Parathyroid adenoma (tissue), 2 donors: ENCODE results near the gene RCAN1.
A peak's percentile ranks its signal among the peaks of the same experiment; 100 is the strongest.

Experiments used
- H2AFZ ChIP-seq: fragments of 300-600 bp; sonication (generic); one replicate; pipeline ENCODE4 v1.7.0; 2017; ENCODE audit warnings: antibody characterized with exemption, mild to moderate bottlenecking
- H3K27ac ChIP-seq: fragments of 300-600 bp; sonication (generic); one replicate; pipeline ENCODE4 v1.7.0; 2017
- H3K27me3 ChIP-seq: fragments of 300-600 bp; sonication (generic); one replicate; pipeline ENCODE4 v1.7.0; 2017; ENCODE audit warnings: low read length; ENCODE audit not compliant: control insufficient read depth, insufficient read depth
- H3K36me3 ChIP-seq: fragments of 300-600 bp; sonication (generic); one replicate; pipeline ENCODE4 v1.7.0; 2017; ENCODE audit warnings: low read length; ENCODE audit not compliant: control insufficient read depth, insufficient read depth
- H3K4me1 ChIP-seq: fragments of 300-600 bp; sonication (generic); one replicate; pipeline ENCODE4 v1.7.0; 2017; ENCODE audit warnings: control low read depth
- H3K4me2 ChIP-seq: fragments of 300-600 bp; sonication (generic); one replicate; pipeline ENCODE4 v1.7.0; 2017; ENCODE audit warnings: low read length
- H3K4me3 ChIP-seq: fragments of 300-600 bp; sonication (generic); one replicate; pipeline ENCODE4 v1.7.0; 2017; ENCODE audit warnings: low read depth, low read length
- H3K79me2 ChIP-seq: fragments of 300-600 bp; sonication (generic); one replicate; pipeline ENCODE4 v1.7.0; 2017; ENCODE audit warnings: control low read depth
- H3K9ac ChIP-seq: fragments of 300-600 bp; sonication (generic); one replicate; pipeline ENCODE4 v1.7.0; 2017; ENCODE audit warnings: mild to moderate bottlenecking
- H3K9me3 ChIP-seq: fragments of 300-600 bp; sonication (generic); one replicate; pipeline ENCODE4 v1.7.0; 2017; ENCODE audit warnings: low read length; ENCODE audit not compliant: control insufficient read depth
- TF ChIP-seq, protein P1 (sequence below): fragments of 300-600 bp; sonication (generic); IDR thresholded peaks from one replicate; pipeline ENCODE4 v1.7.0; 2017; ENCODE audit warnings: antibody characterized with exemption, mild to moderate bottlenecking
- donor health status: primary hyperparathyroidism.

The RCAN1 gene

DNA sequence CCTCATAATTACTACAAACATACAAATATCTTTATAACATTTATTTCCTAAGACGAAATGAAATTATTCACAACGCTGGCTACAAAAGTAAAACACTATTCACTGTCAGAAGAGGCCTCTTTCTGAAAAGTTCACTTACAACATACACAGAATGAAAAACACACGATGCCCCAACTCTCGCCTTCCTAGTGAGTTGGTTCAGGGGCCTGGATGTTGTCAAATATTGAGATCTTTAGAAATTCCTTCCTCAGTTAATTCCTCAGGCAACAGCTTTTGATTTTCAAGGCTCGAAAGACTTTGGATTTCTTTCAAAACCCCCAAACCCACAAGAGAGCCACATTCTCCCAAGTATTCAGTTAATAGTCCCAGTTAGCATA, 88.7 kb downstream of the RCAN1 start:
- Histone ChIP-seq H2AFZ (no peak overlapping the region), H3K27me3 (no peaks in the 10 kb centered on the region), H3K4me2 (peak overlapping the region; percentile 92), H3K4me1 (peaks cover 33% of the 10 kb centered on the region), H3K27ac (peak overlapping the region; percentile 100), H3K36me3 (peaks cover 2% of the 10 kb centered on the region), H3K4me3 (peak overlapping the region; percentile 95), H3K9ac (peak overlapping the region; percentile 70), H3K9me3 (no peaks in the 10 kb centered on the region), H3K79me2 (peaks cover 19% of the 10 kb centered on the region)
- TF ChIP-seq, protein P1, sequence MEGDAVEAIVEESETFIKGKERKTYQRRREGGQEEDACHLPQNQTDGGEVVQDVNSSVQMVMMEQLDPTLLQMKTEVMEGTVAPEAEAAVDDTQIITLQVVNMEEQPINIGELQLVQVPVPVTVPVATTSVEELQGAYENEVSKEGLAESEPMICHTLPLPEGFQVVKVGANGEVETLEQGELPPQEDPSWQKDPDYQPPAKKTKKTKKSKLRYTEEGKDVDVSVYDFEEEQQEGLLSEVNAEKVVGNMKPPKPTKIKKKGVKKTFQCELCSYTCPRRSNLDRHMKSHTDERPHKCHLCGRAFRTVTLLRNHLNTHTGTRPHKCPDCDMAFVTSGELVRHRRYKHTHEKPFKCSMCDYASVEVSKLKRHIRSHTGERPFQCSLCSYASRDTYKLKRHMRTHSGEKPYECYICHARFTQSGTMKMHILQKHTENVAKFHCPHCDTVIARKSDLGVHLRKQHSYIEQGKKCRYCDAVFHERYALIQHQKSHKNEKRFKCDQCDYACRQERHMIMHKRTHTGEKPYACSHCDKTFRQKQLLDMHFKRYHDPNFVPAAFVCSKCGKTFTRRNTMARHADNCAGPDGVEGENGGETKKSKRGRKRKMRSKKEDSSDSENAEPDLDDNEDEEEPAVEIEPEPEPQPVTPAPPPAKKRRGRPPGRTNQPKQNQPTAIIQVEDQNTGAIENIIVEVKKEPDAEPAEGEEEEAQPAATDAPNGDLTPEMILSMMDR, result no peak

DNA sequence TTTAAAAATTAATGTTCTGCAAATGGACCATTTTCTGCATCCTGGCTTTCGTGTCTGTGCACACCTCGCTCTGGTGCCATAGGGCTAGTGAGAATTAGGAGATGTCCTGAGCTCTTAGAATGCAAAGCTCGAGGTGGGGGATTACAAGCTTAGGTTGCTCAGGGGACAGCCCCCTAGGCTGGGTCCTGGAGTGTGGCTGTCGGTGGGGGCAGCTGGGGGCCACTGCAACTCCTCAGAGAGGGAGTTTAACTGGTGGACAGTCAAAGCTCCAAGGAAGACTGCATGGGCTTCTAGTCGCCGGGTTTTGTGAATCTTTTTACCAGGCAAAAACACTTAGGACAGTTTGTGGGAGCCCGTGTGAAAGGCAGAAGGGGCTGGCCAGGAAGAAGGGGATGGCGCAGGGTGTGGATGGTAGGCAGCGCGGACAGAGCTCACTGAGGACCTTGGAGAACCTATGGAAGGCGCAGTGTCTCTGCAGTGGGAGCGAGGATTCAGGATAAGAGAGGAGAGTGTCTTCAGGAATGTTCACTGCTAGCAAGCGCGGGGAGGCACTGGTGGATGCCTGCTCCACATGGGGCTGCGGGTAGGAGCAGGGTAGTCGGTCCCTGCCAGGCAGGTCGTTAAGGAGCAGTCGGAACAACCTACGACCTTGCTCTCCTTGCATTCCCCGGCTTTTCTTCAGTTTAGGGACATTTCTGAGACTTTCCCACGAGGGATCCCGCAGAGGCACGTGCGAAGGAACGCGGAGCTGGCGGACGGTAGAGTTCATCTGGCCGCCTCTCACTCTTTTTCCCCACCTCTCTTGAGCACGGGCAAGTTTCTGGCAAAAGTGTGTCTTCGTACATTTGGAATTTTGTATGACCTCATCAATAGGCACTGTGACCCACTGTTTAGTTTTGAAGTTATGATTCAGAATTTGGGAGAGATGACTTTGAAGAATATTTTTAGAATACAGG, 90.0 kb downstream of the RCAN1 start:
- Histone ChIP-seq H3K4me2 (peak overlapping the region; percentile 92), H3K27ac (peak overlapping the region; percentile 100), H2AFZ (no peak overlapping the region), H3K27me3 (no peaks in the 10 kb centered on the region), H3K9ac (peak overlapping the region; percentile 70), H3K79me2 (peaks cover 19% of the 10 kb centered on the region), H3K36me3 (peaks cover 2% of the 10 kb centered on the region), H3K4me1 (peaks cover 37% of the 10 kb centered on the region), H3K4me3 (peak overlapping the region; percentile 95), H3K9me3 (no peaks in the 10 kb centered on the region)
- TF ChIP-seq, protein P1, result no peak

DNA sequence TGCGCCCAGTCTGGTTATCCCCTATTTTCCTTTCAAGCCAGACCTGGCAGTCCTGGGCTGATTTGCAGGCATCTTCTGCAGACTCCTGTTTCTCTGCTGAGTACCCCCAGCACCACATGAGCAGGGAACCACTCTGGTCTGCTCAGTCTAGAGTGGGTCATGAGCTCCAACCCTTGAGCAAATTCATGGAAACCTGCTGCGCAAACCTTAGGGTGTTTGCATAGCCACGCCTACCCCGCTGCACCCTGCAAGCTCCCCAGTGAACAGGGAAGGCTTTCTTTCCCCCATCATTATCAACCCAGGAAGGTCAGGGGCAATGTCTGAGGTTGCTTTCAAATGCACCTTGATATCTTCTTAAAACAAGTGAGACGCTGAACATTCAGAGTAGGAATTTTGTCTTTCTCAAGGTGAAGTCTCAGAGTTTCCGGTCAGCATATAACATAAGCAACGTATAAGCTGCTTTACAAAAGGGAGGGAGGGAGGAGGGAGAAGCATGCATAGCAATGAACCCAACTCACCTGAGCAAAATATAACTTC, 91.8 kb downstream of the RCAN1 start:
- Histone ChIP-seq H3K4me1 (peaks cover 34% of the 10 kb centered on the region), H3K9me3 (no peaks in the 10 kb centered on the region), H3K9ac (peak overlapping the region; percentile 70), H3K4me3 (peak overlapping the region; percentile 95), H3K4me2 (peak overlapping the region; percentile 92), H3K27ac (peak overlapping the region; percentile 100), H2AFZ (no peak overlapping the region), H3K27me3 (no peaks in the 10 kb centered on the region), H3K79me2 (peaks cover 19% of the 10 kb centered on the region), H3K36me3 (peaks cover 2% of the 10 kb centered on the region)
- TF ChIP-seq, protein P1, result no peak

DNA sequence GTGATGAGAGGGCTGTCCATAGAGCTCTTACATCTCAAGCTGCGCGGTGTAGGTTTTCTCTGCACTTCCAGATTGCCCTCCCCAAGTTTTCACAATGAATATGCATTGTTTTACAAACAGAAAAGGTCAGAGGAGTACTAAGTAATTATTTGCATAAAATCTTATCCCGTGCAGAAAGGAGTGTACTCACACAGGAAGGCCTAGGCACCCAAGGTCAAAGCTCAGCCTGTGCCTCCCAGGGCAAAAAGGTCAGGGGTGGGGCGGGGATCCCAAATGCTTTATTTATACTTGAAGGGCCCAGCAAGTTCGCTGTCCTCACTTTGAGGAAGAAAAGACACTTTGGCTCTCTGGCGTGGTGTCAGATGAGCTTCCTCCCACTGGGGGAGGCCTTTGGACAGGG, 92.6 kb downstream of the RCAN1 start:
- Histone ChIP-seq H2AFZ (no peak overlapping the region), H3K9ac (peak overlapping the region; percentile 87), H3K79me2 (peaks cover 19% of the 10 kb centered on the region), H3K4me2 (peak overlapping the region; percentile 92), H3K27ac (peak overlapping the region; percentile 100), H3K27me3 (no peaks in the 10 kb centered on the region), H3K9me3 (no peaks in the 10 kb centered on the region), H3K4me1 (peaks cover 35% of the 10 kb centered on the region), H3K36me3 (peaks cover 2% of the 10 kb centered on the region), H3K4me3 (peak overlapping the region; percentile 58)
- TF ChIP-seq, protein P1, result no peak
